ENCODE results near the gene NLN. TPM values are rescaled to one million over a fixed set of nuclear protein-coding genes. Genes with fewer than 3 reads are reported as not detected.

Gene NLN
- total and polyA plus RNA-seq, 11 donors = 1.6 to 28.2 (median 11.6) TPM

GRCh38 chr5:65796269-65796668, 74.3 kb downstream of the NLN start:
- H3K4me3 ChIP-seq = no peak overlapping the region
- peaks cover 0 to 21% (median 3%) of the 10 kb centered on the region in 9 donors for H3K36me3 ChIP-seq
- no peaks in the 10 kb centered on the region for H3K27me3 ChIP-seq
- WGBS, 4 donors = 93 to 96% (median 95%) methylated on average over 1 of the region's 1 CpG
- ATAC-seq (no peak), DNase-seq (no peak)
- no peaks in the 10 kb centered on the region for H3K9me3 ChIP-seq
- peaks cover 0 to 7% (median 1%) of the 10 kb centered on the region in 12 donors for H3K4me1 ChIP-seq
- no peak for TF ChIP-seq POLR2A (IDR thresholded peaks at IDR 0.05)
- intact Hi-C loops (cut with DNase I) = no loop called here
- H3K27ac ChIP-seq = no peak overlapping the region

GRCh38 chr5:65796751-65797316, 74.8 kb downstream of the NLN start:
- TF ChIP-seq CTCF (IDR thresholded peaks at IDR 0.05) (no peak), POLR2A (IDR thresholded peaks at IDR 0.05) (no peak)
- no peak for ATAC-seq
- Histone ChIP-seq H3K9me3 (no peaks in the 10 kb centered on the region), H3K27me3 (no peaks in the 10 kb centered on the region), H3K27ac (no peak overlapping the region), H3K4me3 (no peak overlapping the region), H3K4me1 (peaks cover 0 to 13% (median 2%) of the 10 kb centered on the region in 12 donors), H3K36me3 (peaks cover 0 to 21% (median 3%) of the 10 kb centered on the region in 9 donors)
- DNase-seq = no peak
- intact Hi-C loops (cut with DNase I) = no loop called here
- WGBS, 4 donors = 94 to 96% (median 95%) methylated on average over 8 of the region's 8 CpGs

GRCh38 chr5:65797481-65797880, 75.5 kb downstream of the NLN start:
- Histone ChIP-seq H3K4me1 (peaks cover 0 to 16% (median 2%) of the 10 kb centered on the region in 12 donors), H3K4me3 (no peak overlapping the region), H3K9me3 (no peaks in the 10 kb centered on the region), H3K27ac (no peak overlapping the region), H3K36me3 (peaks cover 0 to 21% (median under 1%) of the 10 kb centered on the region in 9 donors), H3K27me3 (no peaks in the 10 kb centered on the region)
- ATAC-seq (no peak), DNase-seq (no peak)
- 88 to 93% (median 92%) methylated on average over 2 of the region's 2 CpGs for WGBS, 4 donors
- TF ChIP-seq CTCF (IDR thresholded peaks at IDR 0.05) = no peak
- TF ChIP-seq POLR2A (IDR thresholded peaks at IDR 0.05) = no peak
- intact Hi-C loops (cut with DNase I) = no loop called here

GRCh38 chr5:65799857-65800256, 77.9 kb downstream of the NLN start:
- Histone ChIP-seq H3K36me3 (peaks cover 0 to 4% (median 0%) of the 10 kb centered on the region in 9 donors), H3K27me3 (no peaks in the 10 kb centered on the region), H3K4me1 (peaks cover 0 to 23% (median 2%) of the 10 kb centered on the region in 12 donors), H3K9me3 (no peaks in the 10 kb centered on the region), H3K4me3 (no peak overlapping the region), H3K27ac (no peak overlapping the region)
- intact Hi-C loops (cut with DNase I) = no loop called here
- no peak for DNase-seq
- no peak for ATAC-seq
- TF ChIP-seq CTCF (IDR thresholded peaks at IDR 0.05) (no peak), POLR2A (IDR thresholded peaks at IDR 0.05) (no peak)
- 86 to 92% (median 88%) methylated on average over 1 of the region's 1 CpG for WGBS, 4 donors

- no peaks in the 10 kb centered on the region for H3K27me3 ChIP-seq
- DNase-seq = no peak
- no peaks in the 10 kb centered on the region for H3K9me3 ChIP-seq
- peaks cover 0 to 4% (median 0%) of the 10 kb centered on the region in 9 donors for H3K36me3 ChIP-seq
- ATAC-seq = no peak
- H3K4me1 ChIP-seq = peaks cover 0 to 23% (median 2%) of the 10 kb centered on the region in 12 donors
- H3K27ac ChIP-seq = peak overlapping the region in 1 of 12 donors; percentile 33
- TF ChIP-seq CTCF (IDR thresholded peaks at IDR 0.05) (no peak), POLR2A (IDR thresholded peaks at IDR 0.05) (no peak)
- no peak overlapping the region for H3K4me3 ChIP-seq
- intact Hi-C loops (cut with DNase I) = no loop called here
- WGBS, 4 donors = 76 to 86% (median 80%) methylated on average over 3 of the region's 3 CpGs
Observed at GRCh38 chr5:65800775-65801174, 78.8 kb downstream of the NLN start.
